SK-N-MC (cell line): Measurements from ENCODE around the gene VASH1.

ENCODE experiments used
- DNase-seq: peaks from one replicate; pipeline ENCODE4 v3.0.0-alpha.2; 2011; ENCODE audit warnings: low read depth, low spot score
- H3K27ac ChIP-seq: fragments of 200-600 bp; sonication (generic); 2 replicates; pipeline ENCODE4 v1.5.1; 2016; ENCODE audit warnings: mixed run types
- H3K36me3 ChIP-seq: fragments of 200-600 bp; sonication (generic); 2 replicates; pipeline ENCODE4 v1.6.1; 2017; ENCODE audit warnings: antibody characterized with exemption, low read length, mixed read lengths; ENCODE audit not compliant: insufficient read depth
- H3K4me3 ChIP-seq: fragments of 200-600 bp; sonication (generic); 2 replicates; pipeline ENCODE4 v1.5.1; 2016
- H3K9ac ChIP-seq: fragments of 200-600 bp; sonication (generic); 2 replicates; pipeline ENCODE4 v1.8.0; 2017; ENCODE audit warnings: mixed run types, mixed read lengths; ENCODE audit not compliant: insufficient read length
- H3K9me3 ChIP-seq: fragments of 200-600 bp; sonication (generic); 2 replicates; pipeline ENCODE4 v1.6.1; 2017; ENCODE audit warnings: low read depth, mild to moderate bottlenecking, antibody characterized with exemption, low read length, moderate library complexity, mixed read lengths
- EZH2 ChIP-seq: fragments of 200-600 bp; sonication (generic); IDR thresholded peaks from one replicate; pipeline ENCODE4 v1.6.1; 2017; ENCODE audit warnings: antibody characterized with exemption
- FOXP2 ChIP-seq: optimal IDR thresholded peaks from 2 replicates; pipeline ENCODE3; 2011; ENCODE audit warnings: mild to moderate bottlenecking, moderate library complexity; ENCODE audit not compliant: insufficient read depth; ENCODE audit errors: extremely low read length, control extremely low read depth
- POLR2AphosphoS5 ChIP-seq: IDR thresholded peaks from 2 replicates; pipeline ENCODE4 v1.6.1; 2012; ENCODE audit warnings: mild to moderate bottlenecking, low read depth, low read length, borderline replicate concordance

VASH1 gene

DNA sequence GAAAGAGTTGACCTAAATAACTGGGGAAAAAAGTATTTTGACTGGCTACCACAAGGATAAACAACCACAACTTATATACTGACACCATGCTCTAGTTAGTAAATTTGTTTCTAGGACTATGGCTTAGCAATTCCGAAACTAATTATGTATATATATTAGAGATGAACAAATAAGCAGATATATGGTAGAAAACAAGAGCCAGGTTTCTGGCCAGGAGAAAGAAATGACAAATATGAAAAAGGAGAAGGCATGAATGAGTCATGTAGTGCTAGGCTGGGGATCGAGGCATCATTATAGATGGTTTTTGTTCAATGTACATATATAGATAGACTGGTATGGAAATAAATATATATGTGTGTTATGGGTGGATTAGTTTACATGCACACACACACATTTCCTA, 59.4 kb downstream of the VASH1 start:
- Histone ChIP-seq H3K27ac (no peak overlapping the region), H3K9me3 (no peaks in the 10 kb centered on the region), H3K36me3 (no peaks in the 10 kb centered on the region), H3K9ac (no peak overlapping the region), H3K4me3 (no peak overlapping the region)
- no peak for TF ChIP-seq POLR2AphosphoS5
- TF ChIP-seq EZH2 = no peak
- TF ChIP-seq FOXP2 = no peak
- no peak for DNase-seq

DNA sequence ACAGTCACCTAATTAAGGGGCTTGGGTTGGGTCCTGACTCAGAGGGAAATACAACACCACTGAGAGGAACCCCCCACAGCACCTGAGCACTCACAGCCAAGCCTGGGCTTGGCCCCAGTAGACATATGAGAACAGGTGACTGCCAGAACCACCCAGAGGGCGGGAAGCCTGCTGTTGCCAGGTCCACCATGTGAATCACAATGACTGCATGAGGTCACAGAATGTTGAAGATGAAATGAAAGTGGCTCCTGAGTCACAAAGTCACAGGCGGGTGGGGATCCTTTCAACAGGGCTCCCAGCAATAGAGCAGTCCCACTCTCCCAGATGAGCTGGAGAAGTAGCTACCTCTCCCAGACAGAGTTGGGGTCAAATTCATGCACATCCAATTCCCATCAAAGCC, 64.9 kb downstream of the VASH1 start, which contains the start of gene LRRC74A:
Gene LRRC74A, plus strand, starts transcription at position 287 of the 400 bp plus-strand sequence. CDS start 290 bp downstream, outside the sequence.
- TF ChIP-seq POLR2AphosphoS5 = no peak
- H3K36me3 ChIP-seq = no peaks in the 10 kb centered on the region
- H3K9me3 ChIP-seq = no peaks in the 10 kb centered on the region
- H3K9ac ChIP-seq = no peak within 1 kb of the TSS
- H3K4me3 ChIP-seq = no peak within 1 kb of the TSS
- DNase-seq = no peak
- no peak within 1 kb of the TSS for H3K27ac ChIP-seq

DNA sequence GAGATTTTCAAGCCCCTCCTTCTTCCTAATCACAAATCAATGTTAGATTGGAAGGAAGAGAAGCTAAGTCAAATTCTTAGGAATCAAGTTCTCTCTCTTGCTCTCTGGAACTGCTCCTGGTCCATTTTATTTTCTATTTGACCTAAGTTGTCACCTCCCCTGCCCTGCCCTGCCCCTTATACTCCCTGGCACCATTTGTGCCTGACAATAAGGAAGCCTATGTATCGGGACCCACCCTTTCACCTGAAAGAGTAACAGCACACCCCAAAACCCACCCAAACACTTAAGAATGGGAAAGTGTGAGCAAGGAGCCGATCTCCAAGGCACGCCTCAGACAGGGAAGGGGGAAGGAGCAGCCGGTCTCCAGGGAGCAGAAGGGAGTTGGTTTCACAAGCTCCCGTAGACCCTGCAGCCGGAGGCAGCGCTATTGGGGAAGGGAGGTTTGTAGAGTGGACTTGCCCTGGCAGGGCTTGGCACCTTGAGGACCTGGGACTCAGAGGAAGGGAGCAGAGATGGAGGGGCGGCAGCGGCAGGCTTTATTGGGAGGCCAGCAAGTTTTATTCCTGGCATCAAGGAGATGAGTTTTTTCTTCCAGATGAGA, 66.5 kb downstream of the VASH1 start:
- DNase-seq = no peak
- TF ChIP-seq FOXP2 (no peak), POLR2AphosphoS5 (no peak), EZH2 (no peak)
- Histone ChIP-seq H3K9ac (no peak overlapping the region), H3K9me3 (no peaks in the 10 kb centered on the region), H3K27ac (no peak overlapping the region), H3K36me3 (no peaks in the 10 kb centered on the region), H3K4me3 (no peak overlapping the region)

GRCh38 chr14:76828339-76829012, 67.2 kb downstream of the VASH1 start:
- Histone ChIP-seq H3K36me3 (no peaks in the 10 kb centered on the region), H3K9me3 (no peaks in the 10 kb centered on the region), H3K27ac (no peak overlapping the region), H3K9ac (no peak overlapping the region), H3K4me3 (no peak overlapping the region)
- DNase-seq = no peak
- TF ChIP-seq EZH2 (no peak), POLR2AphosphoS5 (no peak), FOXP2 (no peak)

- Histone ChIP-seq H3K4me3 (no peak overlapping the region), H3K9ac (no peak overlapping the region), H3K27ac (no peak overlapping the region), H3K9me3 (no peaks in the 10 kb centered on the region), H3K36me3 (no peaks in the 10 kb centered on the region)
- TF ChIP-seq FOXP2 (no peak), POLR2AphosphoS5 (no peak), EZH2 (no peak)
- no peak for DNase-seq
Observed at GRCh38 chr14:76829013-76829365, 67.7 kb downstream of the VASH1 start.

- Histone ChIP-seq H3K4me3 (no peak overlapping the region), H3K36me3 (no peaks in the 10 kb centered on the region), H3K27ac (no peak overlapping the region), H3K9me3 (no peaks in the 10 kb centered on the region), H3K9ac (no peak overlapping the region)
- DNase-seq = no peak
- TF ChIP-seq POLR2AphosphoS5 (no peak), EZH2 (no peak), FOXP2 (no peak)
Observed at GRCh38 chr14:76829650-76830421, 68.6 kb downstream of the VASH1 start.

DNA sequence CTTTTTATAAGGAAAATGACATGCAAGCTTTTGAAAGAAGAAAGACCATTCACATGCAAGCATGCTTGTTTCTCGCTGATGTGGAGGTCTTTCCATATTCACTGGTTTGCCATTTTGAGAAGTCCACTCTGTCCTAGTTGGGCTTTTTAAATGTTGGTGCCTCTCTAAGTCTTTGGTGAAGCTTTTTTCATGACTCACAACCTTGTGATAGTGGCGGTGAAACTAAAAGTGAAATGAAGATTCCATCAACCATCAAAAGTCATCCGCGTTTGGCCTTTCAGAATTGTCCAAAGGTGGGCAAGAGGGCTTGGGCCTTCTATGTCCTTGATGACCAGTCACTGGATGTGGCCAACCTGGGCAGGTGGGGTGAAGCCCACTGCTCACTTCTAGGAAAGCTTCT, 69.3 kb downstream of the VASH1 start:
- Histone ChIP-seq H3K9ac (no peak overlapping the region), H3K4me3 (no peak overlapping the region), H3K27ac (no peak overlapping the region), H3K9me3 (no peaks in the 10 kb centered on the region), H3K36me3 (no peaks in the 10 kb centered on the region)
- no peak for DNase-seq
- TF ChIP-seq FOXP2 (no peak), POLR2AphosphoS5 (no peak), EZH2 (no peak)

- Histone ChIP-seq H3K4me3 (no peak overlapping the region), H3K9ac (no peak overlapping the region), H3K27ac (no peak overlapping the region), H3K36me3 (no peaks in the 10 kb centered on the region), H3K9me3 (no peaks in the 10 kb centered on the region)
- TF ChIP-seq EZH2 (no peak), FOXP2 (no peak), POLR2AphosphoS5 (no peak)
- DNase-seq = no peak
Observed at GRCh38 chr14:76832503-76832988, 71.3 kb downstream of the VASH1 start.
